Keratinocyte (primary cell): ENCODE measurements around the gene OPN4.

Experiments
- EZH2 ChIP-seq: IDR thresholded peaks from one replicate; pipeline ENCODE4 v1.6.1; 2012; ENCODE audit warnings: inconsistent platforms, mild to moderate bottlenecking, low read length, moderate library complexity
- TF ChIP-seq, protein P1 (sequence below), 3 experiments: IDR thresholded peaks in 1 of 3; conservative IDR thresholded peaks in 1 of 3; optimal IDR thresholded peaks in 1 of 3; 2 replicates in 2 of 3; 3 replicates in 1 of 3; pipeline versions ENCODE3 to v1.5.1; 2011; ENCODE audit warnings: low read length in 3 of 3, mild to moderate bottlenecking in 3 of 3, moderate library complexity in 2 of 3, control low read depth in 1 of 3, inconsistent platforms in 1 of 3; ENCODE audit not compliant: insufficient read depth in 2 of 3; ENCODE audit errors: extremely low read depth in 1 of 3

DNA sequence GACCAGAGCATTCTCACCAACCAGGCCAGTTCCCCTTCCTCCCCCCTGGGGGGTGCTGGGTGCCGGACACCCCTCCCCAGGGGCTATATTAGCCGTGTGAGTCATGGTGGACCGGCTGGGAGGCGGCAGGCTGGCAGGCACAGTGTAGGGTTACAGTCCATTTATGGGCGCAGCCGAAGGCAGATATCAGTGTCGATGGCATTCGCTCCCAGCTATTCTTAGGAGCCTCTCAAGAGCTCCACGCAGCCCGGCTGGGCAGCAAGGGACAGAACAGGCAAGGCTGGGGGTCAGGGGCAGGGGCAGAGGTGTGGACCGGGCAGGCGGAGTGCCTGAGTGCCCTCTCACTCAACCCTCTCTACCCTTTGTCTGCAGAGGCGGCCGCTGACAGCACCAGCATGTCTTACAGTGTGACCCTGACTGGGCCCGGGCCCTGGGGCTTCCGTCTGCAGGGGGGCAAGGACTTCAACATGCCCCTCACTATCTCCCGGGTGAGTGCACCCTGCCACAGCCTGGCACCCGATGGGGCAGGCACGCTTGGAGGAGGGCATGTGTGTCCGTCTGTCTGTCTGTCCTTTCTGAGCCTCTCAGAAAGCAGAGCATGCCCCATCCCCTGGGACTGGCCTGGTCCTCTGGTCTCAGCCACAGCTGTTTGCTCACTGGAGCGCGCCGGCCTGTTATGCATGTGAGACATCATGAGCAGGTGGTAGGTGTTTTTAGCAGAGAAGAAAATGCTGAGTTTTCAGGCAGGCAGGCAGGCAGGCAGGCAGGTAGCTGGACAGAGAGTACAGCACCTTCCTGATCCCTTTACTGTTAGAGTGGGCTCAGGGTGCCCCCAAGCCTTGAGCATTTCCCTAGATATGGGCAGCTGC lies 14.2 kb downstream of the OPN4 start, which contains the start of gene LDB3:
- no peak for TF ChIP-seq EZH2
- TF ChIP-seq, protein P1, sequence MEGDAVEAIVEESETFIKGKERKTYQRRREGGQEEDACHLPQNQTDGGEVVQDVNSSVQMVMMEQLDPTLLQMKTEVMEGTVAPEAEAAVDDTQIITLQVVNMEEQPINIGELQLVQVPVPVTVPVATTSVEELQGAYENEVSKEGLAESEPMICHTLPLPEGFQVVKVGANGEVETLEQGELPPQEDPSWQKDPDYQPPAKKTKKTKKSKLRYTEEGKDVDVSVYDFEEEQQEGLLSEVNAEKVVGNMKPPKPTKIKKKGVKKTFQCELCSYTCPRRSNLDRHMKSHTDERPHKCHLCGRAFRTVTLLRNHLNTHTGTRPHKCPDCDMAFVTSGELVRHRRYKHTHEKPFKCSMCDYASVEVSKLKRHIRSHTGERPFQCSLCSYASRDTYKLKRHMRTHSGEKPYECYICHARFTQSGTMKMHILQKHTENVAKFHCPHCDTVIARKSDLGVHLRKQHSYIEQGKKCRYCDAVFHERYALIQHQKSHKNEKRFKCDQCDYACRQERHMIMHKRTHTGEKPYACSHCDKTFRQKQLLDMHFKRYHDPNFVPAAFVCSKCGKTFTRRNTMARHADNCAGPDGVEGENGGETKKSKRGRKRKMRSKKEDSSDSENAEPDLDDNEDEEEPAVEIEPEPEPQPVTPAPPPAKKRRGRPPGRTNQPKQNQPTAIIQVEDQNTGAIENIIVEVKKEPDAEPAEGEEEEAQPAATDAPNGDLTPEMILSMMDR (optimal IDR thresholded peaks at IDR 0.05 in 1 of 3, IDR thresholded peaks at IDR 0.05 in 1 of 3, conservative IDR thresholded peaks at IDR 0.05 in 1 of 3; ENCODE audit: extremely low read depth in 1 of 3, insufficient read depth in 2 of 3, low read length in 3 of 3): no peak
